Measurements from ENCODE around the gene ETNK1. TPM values are rescaled to one million over a fixed set of nuclear protein-coding genes. Genes with fewer than 3 reads are reported as not detected.
A peak's percentile ranks its signal among the peaks of the same experiment; 100 is the strongest.
"Not testable (repeated sequence)": the region's sequence is repeated elsewhere in the genome, so short reads cannot be mapped to it uniquely, and the experiment has no call there.

The ETNK1 gene
- total RNA-seq, 1 experiment from 2014 or later: 11.0 TPM

DNA sequence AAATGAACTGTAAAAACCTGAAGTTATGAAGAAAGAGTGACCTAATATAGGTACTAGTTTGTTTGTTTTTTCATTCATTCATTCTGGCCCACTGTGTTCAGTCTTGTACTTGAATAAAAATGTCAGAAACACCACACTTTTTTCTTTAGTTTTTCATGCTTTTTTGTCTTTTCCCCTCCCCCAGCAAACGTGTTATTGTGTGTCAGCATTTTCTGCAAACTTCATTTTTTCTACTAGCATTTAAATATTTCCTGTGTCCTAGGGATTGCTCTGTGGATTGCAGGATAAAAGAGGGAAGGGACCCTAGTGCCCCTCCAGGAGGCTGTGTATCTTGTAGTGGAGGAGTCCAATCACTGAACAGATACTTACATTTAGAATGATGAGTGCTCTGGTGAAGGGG, 42.2 kb downstream of the ETNK1 start:
- no peak for DNase-seq
- Histone ChIP-seq H3K36me3 (peaks cover 7% of the 10 kb centered on the region), H3K4me3 (no peak overlapping the region), H3K27me3 (no peaks in the 10 kb centered on the region), H3K9me3 (no peaks in the 10 kb centered on the region; the same call in 1 of the 2 replicates)

DNA sequence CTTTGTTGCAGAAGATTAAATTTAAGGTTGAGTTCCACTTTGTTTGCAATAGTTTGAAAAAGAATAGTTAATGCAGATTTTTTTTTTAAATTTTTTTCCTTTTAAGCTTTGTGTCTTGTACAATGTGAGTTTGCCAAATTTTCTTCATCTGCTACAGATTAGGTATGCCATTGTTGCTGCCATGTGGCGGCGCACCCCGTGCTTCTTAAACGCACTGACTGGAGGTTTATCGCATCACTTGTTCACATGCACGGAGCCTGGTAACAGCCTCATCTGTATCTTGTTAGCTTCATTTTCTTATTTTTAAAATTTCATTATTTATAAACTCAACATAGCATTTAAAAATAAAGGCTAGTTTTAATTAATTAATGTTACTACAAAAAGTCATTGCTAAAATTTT, 43.5 kb downstream of the ETNK1 start:
- no peak overlapping the region for H3K4me3 ChIP-seq
- H3K9me3 ChIP-seq: peaks cover 7% of the 10 kb centered on the region
- peaks cover 16% of the 10 kb centered on the region for H3K36me3 ChIP-seq
- no peaks in the 10 kb centered on the region for H3K27me3 ChIP-seq
- DNase-seq: no peak

DNA sequence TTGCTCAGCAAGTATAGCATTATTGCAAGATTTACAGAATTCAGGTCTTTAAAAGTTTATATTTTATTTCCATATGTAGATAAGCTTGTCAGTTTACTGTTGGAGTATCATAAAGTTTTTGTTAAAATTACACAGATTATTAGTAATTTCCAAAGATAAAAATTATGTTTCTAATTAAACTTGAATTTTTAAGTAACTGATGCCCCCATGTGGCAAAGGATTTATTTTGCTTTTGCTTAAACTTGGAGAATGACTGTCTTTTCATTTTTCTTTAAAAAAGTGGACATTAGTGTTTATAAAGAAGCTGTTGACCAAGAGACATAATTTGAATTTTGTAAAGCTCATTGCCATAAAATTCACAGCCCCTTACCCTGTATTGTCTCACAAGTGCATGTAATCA, 45.8 kb downstream of the ETNK1 start:
- Histone ChIP-seq H3K27me3 (no peaks in the 10 kb centered on the region), H3K9me3 (peaks cover 7% of the 10 kb centered on the region)

DNA sequence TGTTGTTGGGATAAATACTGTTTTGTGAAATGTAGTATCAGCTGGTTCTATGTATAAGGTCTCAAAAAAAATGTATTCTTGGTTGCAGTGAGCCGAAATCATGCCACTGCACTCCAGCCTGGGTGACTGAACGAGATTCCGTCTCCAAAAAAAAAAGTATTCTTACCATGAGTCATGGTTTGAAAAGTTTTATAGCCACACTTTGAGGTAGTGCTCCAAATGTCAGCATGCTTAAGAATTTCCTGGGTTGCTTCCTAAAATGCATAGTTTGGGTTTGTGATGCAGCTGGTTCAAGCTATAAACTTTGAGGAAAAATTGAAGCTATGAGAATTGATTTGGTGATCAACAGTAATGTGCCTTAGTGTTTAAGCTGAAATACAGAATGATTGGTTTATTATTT, 48.0 kb downstream of the ETNK1 start:
- peak; percentile 10 for DNase-seq
- H3K4me3 ChIP-seq: no peak overlapping the region
- peaks cover 55% of the 10 kb centered on the region for H3K36me3 ChIP-seq
- no peaks in the 10 kb centered on the region for H3K27me3 ChIP-seq
- H3K9me3 ChIP-seq: peaks cover 8% of the 10 kb centered on the region

More for the DNA sequence above, 45.8 kb downstream of the ETNK1 start:
- Histone ChIP-seq H3K36me3 (peaks cover 39% of the 10 kb centered on the region), H3K4me3 (no peak overlapping the region)
- DNase-seq: no peak

DNA sequence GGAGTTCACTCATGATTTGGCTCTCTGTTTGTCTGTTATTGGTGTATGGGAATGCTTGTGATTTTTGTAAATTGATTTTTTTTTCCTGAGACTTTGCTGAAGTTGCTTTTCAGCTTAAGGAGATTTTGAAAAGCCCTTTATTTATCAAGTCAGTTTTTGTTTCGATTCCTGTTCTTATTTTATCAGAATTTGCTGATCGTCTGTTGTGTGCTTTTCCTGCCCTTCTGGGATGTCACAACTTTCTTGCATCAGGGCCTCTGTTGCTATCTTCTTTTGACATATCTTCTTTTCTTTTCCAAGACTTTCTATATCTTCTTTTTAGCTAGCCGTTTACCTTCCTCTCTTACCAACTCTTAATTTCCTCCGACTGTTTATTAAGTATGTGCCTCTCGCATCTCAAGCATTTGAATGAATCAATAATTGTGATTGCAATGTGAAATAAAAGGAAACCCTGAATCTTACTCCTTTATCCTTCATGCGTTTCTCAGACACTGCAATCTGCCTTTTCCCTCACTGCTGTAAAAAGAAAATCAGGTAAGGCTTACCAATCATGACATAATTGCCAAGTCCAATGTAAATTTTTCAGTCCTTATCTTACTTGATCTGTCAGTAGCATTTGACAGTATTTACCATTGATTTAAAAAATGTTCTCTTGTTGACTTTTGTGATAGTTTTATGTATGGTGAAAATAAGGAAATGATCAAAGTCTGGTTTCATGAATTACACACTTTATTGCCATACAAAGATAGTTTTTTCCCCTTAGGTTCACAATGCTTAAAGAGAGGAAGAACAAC, 53.0 kb downstream of the ETNK1 start:
- no peaks in the 10 kb centered on the region for H3K27me3 ChIP-seq
- no peak for DNase-seq
- H3K36me3 ChIP-seq: peaks cover 62% of the 10 kb centered on the region
- H3K4me3 ChIP-seq: no peak overlapping the region
- H3K9me3 ChIP-seq: peaks cover 2% of the 10 kb centered on the region; the same call in 1 of the 2 replicates

DNA sequence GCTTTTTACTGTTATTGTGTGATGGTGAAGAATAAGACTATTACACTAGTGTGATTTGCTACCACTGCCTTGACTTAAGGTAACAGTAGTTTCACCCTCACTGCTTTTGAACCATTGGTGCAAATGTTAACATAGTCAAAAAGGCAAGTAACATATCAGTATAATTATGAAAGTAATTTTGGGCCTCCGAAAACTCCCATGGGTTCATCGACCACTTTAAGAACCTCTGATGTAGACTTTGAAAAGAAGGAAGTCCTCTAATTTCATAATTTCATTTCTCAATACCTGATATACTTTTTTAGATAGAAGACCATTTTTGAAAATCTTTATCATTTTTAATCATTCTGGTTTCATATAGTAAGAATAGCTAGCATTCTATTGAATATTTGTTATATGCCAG, 57.7 kb downstream of the ETNK1 start:
- DNase-seq: no peak
- Histone ChIP-seq H3K4me3 (no peak overlapping the region), H3K36me3 (peaks cover 22% of the 10 kb centered on the region), H3K27me3 (no peaks in the 10 kb centered on the region), H3K9me3 (no peaks in the 10 kb centered on the region)

DNA sequence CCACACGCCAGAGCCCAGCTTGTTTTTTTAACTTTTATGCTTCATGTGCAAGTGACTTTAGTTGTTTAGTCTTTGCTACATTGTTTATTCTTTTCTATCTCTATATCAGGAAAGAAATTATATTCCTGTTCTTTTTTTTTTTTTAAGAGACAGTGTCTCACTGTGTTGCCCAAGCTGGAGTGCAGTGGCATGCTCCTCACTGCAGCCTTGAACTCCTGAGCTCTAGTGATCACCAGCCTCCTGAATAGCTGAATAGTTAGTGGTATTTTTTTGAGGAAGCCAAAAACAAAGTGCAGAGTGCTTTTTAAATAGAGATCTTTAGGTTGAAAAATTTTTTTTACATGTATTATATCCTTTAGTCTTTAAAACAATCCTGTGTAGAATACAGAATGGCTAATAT, 58.2 kb downstream of the ETNK1 start:
- no peak for DNase-seq
- Histone ChIP-seq H3K9me3 (no peaks in the 10 kb centered on the region), H3K27me3 (no peaks in the 10 kb centered on the region), H3K4me3 (no peak overlapping the region), H3K36me3 (peaks cover 17% of the 10 kb centered on the region)

DNA sequence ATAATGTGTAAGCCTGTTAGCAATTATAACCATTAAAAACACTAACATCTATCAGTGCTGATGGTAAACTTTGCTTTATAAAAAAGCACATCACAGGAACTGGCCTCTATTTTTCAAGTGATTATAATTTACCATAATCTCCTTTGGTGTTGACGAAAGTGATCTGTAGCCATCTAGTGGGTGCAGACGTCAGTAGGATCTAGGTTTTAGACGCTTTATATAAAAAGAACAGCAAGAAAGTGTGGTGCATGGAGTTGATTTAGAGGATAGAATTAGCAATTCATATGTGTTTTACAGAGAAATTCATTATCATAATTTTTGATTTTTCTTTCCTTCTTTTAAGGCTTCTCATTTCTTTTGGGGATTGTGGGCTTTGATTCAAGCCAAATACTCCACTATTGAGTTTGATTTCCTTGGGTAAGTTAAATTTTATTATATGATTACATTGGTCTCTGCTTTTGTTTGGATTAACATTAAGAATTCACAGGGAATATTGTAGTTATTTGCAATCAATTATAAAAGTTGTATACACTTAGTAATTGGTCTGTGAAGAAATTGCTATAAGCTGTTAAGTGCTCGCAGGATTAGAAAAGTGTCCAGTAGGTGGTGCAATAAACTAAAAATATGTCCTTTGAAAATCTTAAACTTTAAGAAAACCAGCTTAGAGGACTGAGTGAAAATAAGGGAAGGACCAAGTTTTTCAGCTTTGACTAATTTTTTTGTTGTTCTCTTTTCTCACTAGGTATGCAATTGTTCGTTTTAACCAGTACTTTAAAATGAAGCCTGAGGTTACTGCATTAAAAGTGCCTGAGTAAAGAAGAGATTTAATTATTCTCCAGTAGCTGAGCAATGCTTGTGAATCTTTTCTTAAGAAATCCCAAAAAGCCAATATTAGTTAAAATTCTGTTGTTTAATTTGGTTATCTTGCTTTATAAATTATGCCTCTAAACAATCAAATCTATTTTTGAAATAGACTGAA, 59.5 kb downstream of the ETNK1 start:
- no peak for DNase-seq

DNA sequence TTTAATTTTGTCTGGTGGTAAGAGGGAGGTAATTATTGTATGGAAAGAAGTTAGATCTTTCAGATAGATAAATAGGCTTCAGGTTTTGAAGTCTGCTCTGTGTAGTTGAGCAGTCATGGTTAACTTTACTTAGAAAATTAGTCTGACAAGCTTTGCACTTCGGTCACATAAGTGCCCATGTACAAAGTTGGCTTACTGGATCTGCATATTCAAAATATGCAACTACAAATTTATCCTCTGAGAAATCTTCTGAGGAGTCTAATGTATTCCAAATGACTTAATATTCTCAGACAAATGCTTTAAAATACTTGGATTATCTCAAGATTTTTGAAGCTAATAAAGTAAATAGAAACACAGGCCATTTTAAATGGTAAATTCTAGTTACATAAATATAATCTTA, 61.2 kb downstream of the ETNK1 start:
- Histone ChIP-seq H3K36me3 (peaks cover 2% of the 10 kb centered on the region; the same call in 1 of the 2 replicates), H3K9me3 (no peaks in the 10 kb centered on the region), H3K27me3 (no peaks in the 10 kb centered on the region), H3K4me3 (no peak overlapping the region)
- no peak for DNase-seq

More for the DNA sequence above, 59.5 kb downstream of the ETNK1 start:
- Histone ChIP-seq H3K4me3 (no peak overlapping the region), H3K9me3 (no peaks in the 10 kb centered on the region), H3K27me3 (no peaks in the 10 kb centered on the region), H3K36me3 (peaks cover 5% of the 10 kb centered on the region; the same call in 1 of the 2 replicates)

DNA sequence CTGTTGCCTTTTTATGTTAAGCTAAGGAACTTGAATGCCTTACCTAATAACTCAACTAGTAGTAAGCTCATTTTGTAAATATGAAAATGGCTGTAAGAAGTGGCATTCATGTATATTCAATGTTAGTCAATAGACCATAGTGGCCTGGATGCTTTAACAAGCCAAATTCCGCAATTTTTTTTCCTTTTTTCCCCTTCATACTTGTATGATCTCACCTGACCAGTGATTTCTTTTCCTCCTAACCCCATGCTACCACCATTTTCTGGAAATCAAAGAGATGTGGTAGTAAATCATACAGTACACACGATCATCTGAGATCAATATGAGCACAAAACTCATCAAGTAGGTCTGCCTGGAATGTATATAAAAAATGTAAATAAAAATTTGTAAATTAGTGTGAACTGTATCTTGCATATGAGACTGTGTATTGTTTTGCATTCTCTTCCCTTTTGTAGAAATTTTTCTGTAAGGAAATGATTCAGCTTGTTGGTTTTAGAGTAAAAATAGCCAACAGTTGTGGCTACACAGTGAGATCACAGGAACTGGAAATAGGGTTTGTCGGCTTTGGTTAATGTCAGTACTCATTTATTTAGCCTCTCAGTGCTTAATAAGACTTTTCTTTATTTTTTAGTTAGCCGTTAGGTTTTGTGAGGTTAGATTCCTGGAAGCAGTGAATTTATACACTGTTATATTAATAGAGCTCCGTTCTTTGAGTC, 62.5 kb downstream of the ETNK1 start:
- no peak for DNase-seq
- Histone ChIP-seq H3K4me3 (no peak overlapping the region), H3K36me3 (peaks cover 8% of the 10 kb centered on the region; the same call in 1 of the 2 replicates), H3K27me3 (no peaks in the 10 kb centered on the region), H3K9me3 (no peaks in the 10 kb centered on the region)

DNA sequence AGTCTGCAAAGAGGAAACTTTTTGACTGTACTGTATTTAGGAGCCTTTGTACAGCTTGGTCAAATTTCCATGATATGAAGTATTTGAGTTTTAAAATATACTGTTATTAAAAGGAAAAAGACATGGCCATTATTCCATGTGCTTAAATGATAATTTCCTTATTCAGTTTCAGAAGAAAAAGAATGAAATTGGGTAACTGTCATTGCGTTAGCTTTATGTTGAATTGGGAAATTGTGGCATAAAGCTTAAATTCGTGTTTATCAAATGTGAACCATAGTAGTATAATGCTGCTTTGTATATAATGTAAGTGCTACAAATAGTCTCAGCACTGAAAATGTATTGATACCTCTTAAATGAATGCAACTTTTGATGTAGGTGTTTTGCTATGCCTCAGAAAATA, 64.9 kb downstream of the ETNK1 start:
- Histone ChIP-seq H3K27me3 (no peaks in the 10 kb centered on the region), H3K36me3 (peaks cover 8% of the 10 kb centered on the region; the same call in 1 of the 2 replicates), H3K9me3 (no peaks in the 10 kb centered on the region), H3K4me3 (no peak overlapping the region)
- DNase-seq: no peak

DNA sequence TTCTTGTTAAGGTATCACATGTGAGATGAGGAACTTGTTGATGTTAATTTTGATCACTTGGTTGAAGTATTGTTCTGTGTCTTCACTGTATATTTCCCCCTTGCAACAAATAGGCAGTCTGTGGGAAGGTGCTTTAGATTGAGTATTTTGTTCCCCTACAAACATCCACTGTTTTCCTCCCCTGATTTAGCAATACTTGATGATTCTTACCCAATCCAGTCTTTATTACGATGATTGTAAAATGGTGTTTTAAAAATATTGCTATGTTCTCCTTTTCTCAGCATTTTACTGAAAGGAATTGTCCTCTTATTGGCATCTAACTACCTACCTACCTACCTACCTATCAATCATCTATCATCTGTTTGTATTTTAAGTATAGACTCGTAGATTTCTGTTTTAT, 66.3 kb downstream of the ETNK1 start:
- DNase-seq: no peak
- H3K9me3 ChIP-seq: no peaks in the 10 kb centered on the region; the same call in 1 of the 2 replicates
- no peaks in the 10 kb centered on the region for H3K27me3 ChIP-seq

DNA sequence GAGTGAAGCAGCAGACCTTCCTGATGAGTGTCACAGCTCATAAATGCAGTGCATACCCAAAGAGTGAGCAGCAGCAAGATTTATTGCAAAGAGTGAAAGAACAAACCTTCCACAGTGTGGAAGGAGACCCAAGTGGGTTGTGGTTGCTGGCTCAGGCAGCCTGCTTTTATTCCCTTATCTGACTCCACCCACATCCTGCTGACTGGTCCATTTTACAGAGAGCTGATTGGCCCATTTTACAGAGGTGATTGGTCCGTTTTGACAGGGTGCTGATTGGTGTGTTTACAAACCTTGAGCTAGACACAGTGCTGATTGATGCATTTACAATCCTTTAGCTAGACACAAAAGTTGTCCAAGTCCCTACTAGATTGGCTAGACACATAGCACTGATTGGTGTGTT, 67.5 kb downstream of the ETNK1 start:
- H3K27me3 ChIP-seq, DNase-seq, H3K4me3 ChIP-seq, H3K36me3 ChIP-seq, H3K9me3 ChIP-seq: not testable (repeated sequence)

More for the DNA sequence above, 66.3 kb downstream of the ETNK1 start:
- Histone ChIP-seq H3K36me3 (peaks cover 8% of the 10 kb centered on the region; the same call in 1 of the 2 replicates), H3K4me3 (no peak overlapping the region)

DNA sequence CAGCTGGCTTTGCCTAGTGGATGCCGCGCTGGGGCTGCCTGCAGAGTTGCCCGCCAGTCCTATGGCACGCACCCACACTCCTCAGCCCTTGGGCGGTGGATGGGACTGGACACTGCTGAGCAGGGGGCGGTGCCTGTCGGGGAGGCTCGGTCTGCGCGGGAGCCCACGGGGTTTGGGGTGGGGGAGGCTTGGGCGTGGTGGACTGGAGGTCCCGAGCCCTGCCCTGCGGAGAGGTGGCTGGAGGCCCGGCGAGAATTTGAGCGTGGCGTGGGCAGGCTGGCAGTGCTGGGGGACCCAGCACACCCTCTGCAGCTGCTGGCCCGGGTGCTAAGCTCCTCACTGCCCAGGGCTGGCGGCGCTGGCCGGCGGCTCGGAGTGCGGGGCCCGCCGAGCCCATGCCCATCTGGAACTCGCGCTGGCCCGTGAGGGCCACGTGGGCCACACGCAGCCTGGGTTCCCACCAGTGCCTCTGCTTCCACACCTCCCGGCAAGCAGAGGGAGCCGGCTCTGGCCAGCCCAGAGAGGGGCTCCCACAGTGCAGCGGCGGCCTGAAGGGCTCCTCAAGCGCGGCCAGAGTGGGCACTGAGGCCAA, 68.1 kb downstream of the ETNK1 start:
- Histone ChIP-seq H3K36me3 (peaks cover 8% of the 10 kb centered on the region; the same call in 1 of the 2 replicates), H3K27me3 (no peaks in the 10 kb centered on the region), H3K9me3 (no peaks in the 10 kb centered on the region; the same call in 1 of the 2 replicates), H3K4me3 (no peak overlapping the region)
- no peak for DNase-seq

DNA sequence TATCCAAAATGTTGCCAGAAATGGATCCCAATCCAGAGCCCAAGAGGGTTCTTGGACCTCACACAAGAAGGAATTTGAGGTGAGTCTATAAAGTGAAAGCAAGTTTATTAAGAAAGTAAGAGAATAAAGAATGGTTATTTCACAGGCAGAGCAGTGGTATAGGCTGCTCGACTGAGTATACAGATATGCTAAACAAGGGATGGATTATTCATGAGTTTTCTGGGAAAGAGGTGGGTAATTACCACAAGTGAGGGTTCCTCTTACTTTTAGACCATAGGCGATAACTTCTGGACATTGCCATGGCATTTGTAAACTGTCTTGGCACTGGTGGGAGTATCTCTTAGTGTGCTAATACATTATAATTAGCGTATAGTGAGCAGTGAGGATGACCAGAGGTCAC, 73.6 kb downstream of the ETNK1 start:
- Histone ChIP-seq H3K27me3 (no peaks in the 10 kb centered on the region), H3K36me3 (no peaks in the 10 kb centered on the region), H3K4me3 (no peak overlapping the region), H3K9me3 (no peaks in the 10 kb centered on the region; the same call in 1 of the 2 replicates)
- DNase-seq: no peak

DNA sequence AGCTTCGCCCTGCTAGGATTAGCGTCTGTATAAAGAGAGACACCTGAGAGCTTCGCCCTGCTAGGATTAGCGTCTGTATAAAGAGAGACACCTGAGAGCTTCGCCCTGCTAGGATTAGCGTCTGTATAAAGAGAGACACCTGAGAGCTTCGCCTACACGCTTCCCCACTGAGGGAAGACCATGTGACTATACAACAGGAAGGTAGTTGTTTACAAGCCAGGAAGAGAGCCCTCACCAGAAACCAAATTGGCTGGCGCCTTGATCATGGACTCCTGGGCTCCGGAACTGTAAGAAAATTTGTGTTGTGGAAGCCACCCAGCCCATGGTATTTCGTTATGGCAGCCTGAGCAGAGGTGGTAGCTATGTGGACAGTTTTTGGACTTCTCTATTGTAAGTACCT, 74.7 kb downstream of the ETNK1 start:
- not testable (repeated sequence) for DNase-seq, H3K9me3 ChIP-seq, H3K27me3 ChIP-seq, H3K4me3 ChIP-seq, H3K36me3 ChIP-seq
